ENCODE results near the gene KBTBD2.
A peak's percentile ranks its signal among the peaks of the same experiment; 100 is the strongest.
"Not testable (repeated sequence)": the region's sequence is repeated elsewhere in the genome, so short reads cannot be mapped to it uniquely, and the experiment has no call there.

KBTBD2 gene

GRCh38 chr7:32893207-32893524, 1.6 kb upstream of the KBTBD2 start:
- DNase-seq (ENCODE audit: low read depth in 2 of 2): no peak

- DNase-seq (ENCODE audit: low read depth in 2 of 2): peak; percentile 10 to 16
Measured at GRCh38 chr7:32892521-32893206, 1.1 kb upstream of the KBTBD2 start.

DNA sequence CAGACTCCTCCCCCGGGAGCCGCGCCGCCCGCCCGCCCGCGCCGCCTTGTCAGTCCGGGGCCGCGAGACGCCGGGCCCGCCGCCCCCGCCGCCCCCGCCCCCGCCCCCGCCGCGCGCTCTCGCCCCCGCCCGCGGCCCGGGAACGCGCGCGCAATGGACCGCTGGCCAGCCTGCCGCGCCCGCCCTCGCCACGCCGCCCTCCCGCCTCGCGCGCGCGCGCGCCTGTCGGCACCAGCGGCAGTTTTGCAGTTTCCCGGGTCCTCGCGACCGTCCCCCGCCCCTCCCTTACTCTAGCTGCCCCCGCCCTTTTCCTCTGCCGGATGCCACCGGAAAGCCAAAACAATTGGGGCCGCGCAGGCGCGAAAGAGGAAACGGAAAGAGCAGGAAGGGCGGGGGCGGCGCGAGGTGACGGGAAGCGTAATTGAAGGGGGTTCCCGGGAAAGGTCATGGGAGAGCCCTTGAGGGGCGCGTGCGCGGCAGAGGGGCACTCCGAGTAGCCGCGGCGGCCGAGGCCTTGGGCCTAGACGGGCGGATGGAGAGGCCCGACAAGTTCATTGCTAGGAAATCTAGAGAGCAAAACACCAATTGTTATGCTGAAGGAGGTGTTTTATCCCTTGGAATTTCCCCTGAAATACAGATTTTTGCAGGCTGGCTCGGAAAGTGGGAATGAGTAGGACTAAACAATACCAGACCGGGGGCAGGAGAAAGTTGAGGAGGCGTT, 400 bp upstream of the KBTBD2 start:
- DNase-seq (ENCODE audit: low read depth in 2 of 2): peak; percentile 94 to 95

DNA sequence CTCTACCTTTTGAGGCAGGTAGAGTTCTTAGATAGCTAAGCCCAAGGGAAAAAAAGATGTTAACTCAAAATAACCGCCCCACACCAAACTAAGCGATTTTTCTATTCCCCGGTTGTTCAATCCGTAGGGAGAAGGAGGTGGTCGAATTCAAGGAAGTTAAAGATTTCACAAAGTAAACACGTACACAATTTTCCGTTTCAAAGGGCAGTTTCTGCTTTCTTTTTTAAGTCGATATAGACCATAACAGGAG, 842 bp downstream of the KBTBD2 start:
- DNase-seq (ENCODE audit: low read depth in 2 of 2): no peak

- DNase-seq (ENCODE audit: low read depth in 2 of 2): peak in 1 of 2 donors; percentile 17
Measured at GRCh38 chr7:32890010-32890792, 1.4 kb downstream of the KBTBD2 start.

GRCh38 chr7:32888505-32888904, 3.1 kb downstream of the KBTBD2 start:
- DNase-seq (ENCODE audit: low read depth in 2 of 2): no peak

DNA sequence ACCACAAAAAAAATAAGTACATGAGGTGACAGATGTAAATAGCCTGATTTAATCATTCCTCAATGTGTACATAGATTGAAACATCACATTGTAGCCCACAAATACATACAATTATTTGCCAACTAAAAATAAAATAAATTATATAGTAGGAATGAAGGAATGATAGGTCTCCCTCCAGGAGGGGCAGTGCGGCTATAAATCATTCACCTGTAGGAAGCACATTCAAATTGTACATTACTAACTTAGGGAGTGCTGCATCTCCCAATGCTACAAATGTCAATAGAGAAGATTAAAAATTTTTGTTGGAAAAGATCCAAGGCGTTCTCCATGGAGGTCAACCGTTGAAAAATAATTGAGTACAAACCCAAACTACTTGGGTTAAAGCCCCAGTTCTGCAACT, 4.2 kb downstream of the KBTBD2 start:
- no peak for DNase-seq (ENCODE audit: low read depth in 2 of 2)

- DNase-seq (ENCODE audit: low read depth in 2 of 2): no peak
Measured at GRCh38 chr7:32881074-32881982, 10.2 kb downstream of the KBTBD2 start.

- no peak for DNase-seq (ENCODE audit: low read depth in 2 of 2)
Measured at GRCh38 chr7:32879460-32879859, 12.1 kb downstream of the KBTBD2 start.

- DNase-seq (ENCODE audit: low read depth in 2 of 2): not testable (repeated sequence)
Measured at GRCh38 chr7:32878023-32878422, 13.5 kb downstream of the KBTBD2 start.

DNA sequence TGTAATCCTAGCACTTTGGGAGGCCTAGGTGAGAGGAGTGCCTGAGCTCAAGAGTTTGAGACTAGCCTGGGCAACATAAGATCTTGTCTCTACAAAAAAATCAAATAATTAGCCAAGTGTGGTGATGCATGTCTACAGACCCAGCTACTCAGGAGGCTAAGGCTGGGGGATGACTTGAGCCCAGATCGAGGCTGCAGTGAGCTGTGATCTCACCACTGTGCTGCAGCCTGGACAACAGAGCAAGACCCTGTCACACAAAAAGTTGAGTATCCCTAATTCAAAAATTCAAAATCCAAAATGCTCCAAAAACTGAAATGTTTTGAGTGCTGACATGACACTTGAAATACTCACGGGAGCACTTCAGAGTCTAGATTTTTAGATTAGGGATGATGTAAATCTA, 19.1 kb downstream of the KBTBD2 start:
- no peak for DNase-seq (ENCODE audit: low read depth in 2 of 2)

DNA sequence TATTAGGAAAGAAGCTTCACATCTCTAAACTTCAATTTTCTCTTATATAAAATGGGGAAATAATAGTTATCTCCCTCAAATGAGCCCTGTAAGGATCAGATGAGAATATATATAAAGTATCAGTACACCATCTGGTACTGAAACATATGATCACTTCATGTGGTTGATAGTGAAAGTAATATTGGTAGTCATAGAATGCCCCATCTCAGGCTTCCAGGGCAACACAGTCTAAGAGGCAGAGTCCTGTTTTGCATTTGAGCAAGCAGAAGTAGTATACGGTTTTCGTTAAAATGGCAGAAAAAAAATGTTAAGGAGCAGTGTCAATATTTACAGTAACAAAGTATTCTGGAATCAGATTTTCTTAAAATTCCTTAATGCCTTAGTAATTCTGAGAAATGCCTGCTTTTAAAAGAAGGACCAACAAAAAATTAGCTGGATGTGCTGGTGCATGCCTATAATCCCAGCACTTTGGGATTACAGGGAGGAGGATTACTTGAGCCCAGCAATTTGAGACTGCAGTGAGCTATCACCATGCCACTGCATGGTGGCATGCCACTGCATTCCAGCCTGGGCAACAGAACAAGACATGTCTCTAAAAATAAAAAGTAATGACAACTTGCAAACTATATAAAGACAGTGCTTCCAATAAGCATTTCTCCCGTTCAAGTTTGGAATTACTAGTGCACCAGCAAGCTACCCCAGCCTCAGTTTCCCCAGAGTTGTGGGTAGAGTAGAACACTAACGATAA, 19.8 kb downstream of the KBTBD2 start:
- no peak for DNase-seq (ENCODE audit: low read depth in 2 of 2)

DNA sequence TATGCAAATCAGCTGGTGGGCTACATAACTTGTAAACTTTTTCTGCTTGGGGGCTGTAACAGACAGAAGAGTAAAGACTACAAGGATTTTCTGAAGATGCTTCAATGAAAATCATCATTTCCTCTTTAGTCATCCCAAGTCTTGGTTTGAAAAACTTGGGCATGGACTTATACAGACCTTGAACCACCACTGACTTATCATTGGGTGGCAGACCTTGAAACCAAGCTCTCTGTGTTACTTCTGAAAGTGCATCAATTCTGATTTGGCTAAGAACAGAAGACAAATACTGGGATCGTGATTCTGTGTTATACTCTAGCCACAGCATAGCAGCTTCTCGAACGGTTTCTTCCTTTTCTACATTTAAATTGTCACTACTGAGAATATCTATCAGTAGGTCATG, 21.3 kb downstream of the KBTBD2 start:
- no peak for DNase-seq (ENCODE audit: low read depth in 2 of 2)

- DNase-seq (ENCODE audit: low read depth in 2 of 2): no peak
Measured at GRCh38 chr7:32869716-32870115, 21.8 kb downstream of the KBTBD2 start.

DNA sequence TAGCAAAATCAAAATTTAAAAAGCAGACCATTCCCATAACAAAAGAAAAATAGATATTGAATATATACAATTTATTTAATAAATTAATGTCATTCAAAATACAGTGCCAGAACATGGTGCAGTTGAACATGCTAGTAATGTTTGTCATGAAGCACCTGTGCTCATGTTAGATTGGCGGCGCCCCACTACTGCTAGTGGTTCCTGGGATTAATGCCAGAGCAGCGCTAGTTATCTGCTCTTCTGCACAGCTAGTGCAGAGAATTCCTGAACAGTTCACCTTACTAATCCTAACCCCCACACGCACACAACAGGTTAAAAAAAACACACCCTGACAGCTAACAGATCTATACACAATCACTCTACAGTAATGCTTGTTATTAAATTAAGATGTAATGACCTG, 23.4 kb downstream of the KBTBD2 start:
- no peak for DNase-seq (ENCODE audit: low read depth in 2 of 2)

DNA sequence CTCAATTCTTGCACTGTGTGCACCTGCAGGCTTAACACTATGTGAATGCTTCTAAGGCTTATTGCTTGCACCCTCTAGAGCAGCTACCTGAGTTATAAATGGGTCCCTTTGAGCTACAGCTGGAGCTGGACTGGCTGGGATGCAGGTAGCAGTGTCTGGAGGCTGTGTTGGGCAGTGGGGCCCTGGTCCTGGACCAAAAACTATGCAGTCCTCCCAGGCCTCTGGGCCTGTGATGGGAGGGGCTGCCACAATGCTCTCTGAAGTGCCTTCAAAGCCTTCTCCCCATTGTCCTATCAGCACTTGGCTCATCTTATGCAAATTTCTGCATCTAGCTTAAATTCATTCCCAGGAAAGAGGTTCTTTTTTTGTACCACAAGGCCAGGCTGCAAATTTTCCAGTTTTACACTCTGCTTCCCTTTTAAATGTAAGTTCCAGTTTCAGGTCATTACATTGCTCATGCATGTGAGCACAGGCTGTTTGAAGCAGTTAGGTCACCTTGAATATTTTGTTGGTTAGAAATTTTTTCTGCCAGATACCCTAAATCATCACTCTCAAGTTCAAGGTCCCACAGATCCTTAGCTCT, 26.0 kb downstream of the KBTBD2 start:
- no peak for DNase-seq (ENCODE audit: low read depth in 2 of 2)

- DNase-seq (ENCODE audit: low read depth in 2 of 2): not testable (repeated sequence)
Measured at GRCh38 chr7:32863872-32864271, 27.7 kb downstream of the KBTBD2 start.

- no peak for DNase-seq (ENCODE audit: low read depth in 2 of 2)
Measured at GRCh38 chr7:32860090-32860489, 31.5 kb downstream of the KBTBD2 start.

GRCh38 chr7:32858648-32859047, 32.9 kb downstream of the KBTBD2 start:
- DNase-seq (ENCODE audit: low read depth in 2 of 2): no peak

DNA sequence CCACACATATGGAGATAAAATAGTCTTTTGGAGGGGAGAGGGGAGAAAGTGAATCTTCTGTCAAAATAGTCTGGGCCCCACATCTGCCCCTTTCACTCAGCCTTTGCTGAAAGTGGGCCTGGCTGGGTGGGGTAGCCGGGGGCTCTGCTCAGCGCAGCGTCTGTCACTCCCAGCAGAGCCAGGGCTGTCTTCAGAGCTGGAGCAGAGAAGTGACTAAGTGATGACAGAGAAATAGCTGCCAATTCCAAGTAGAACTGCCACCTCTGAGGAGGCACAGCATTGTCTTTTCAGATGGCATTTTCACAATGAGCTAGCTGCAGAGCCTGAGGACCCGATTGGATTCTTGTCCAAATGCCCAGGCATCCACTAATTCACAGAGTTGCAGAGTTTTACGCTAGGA, 34.5 kb downstream of the KBTBD2 start:
- not testable (repeated sequence) for DNase-seq (ENCODE audit: low read depth in 2 of 2)
